Measurements from ENCODE around the gene HBG2.
"Not testable (repeated sequence)": the region's sequence is repeated elsewhere in the genome, so short reads cannot be mapped to it uniquely, and the experiment has no call there.

HBG2 gene

GRCh38 chr11:5267033-5267563 lies 12.5 kb upstream of the HBG2 start:
- Histone ChIP-seq H3K36me3 (ENCODE audit: low read depth) (no peaks in the 10 kb centered on the region), H3K4me1 (ENCODE audit: insufficient read depth, poor library complexity, severe bottlenecking) (no peaks in the 10 kb centered on the region), H3K27ac (ENCODE audit: poor library complexity, severe bottlenecking) (no peak overlapping the region), H3K9me3 (ENCODE audit: severe bottlenecking) (no peaks in the 10 kb centered on the region), H3K4me3 (ENCODE audit: severe bottlenecking) (no peak overlapping the region), H3K27me3 (ENCODE audit: insufficient read depth, poor library complexity, severe bottlenecking) (no peaks in the 10 kb centered on the region)
- TF ChIP-seq, protein P1, sequence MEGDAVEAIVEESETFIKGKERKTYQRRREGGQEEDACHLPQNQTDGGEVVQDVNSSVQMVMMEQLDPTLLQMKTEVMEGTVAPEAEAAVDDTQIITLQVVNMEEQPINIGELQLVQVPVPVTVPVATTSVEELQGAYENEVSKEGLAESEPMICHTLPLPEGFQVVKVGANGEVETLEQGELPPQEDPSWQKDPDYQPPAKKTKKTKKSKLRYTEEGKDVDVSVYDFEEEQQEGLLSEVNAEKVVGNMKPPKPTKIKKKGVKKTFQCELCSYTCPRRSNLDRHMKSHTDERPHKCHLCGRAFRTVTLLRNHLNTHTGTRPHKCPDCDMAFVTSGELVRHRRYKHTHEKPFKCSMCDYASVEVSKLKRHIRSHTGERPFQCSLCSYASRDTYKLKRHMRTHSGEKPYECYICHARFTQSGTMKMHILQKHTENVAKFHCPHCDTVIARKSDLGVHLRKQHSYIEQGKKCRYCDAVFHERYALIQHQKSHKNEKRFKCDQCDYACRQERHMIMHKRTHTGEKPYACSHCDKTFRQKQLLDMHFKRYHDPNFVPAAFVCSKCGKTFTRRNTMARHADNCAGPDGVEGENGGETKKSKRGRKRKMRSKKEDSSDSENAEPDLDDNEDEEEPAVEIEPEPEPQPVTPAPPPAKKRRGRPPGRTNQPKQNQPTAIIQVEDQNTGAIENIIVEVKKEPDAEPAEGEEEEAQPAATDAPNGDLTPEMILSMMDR (IDR thresholded peaks at IDR 0.05; ENCODE audit: poor library complexity, severe bottlenecking): no peak
- ATAC-seq (ENCODE audit: low read depth) (no peak), DNase-seq (ENCODE audit: low spot score) (no peak)

- TF ChIP-seq, protein P1 (IDR thresholded peaks at IDR 0.05; ENCODE audit: poor library complexity, severe bottlenecking): no peak
- H3K36me3 ChIP-seq (ENCODE audit: low read depth): no peaks in the 10 kb centered on the region
- no peaks in the 10 kb centered on the region for H3K27me3 ChIP-seq (ENCODE audit: insufficient read depth, poor library complexity, severe bottlenecking)
- H3K27ac ChIP-seq (ENCODE audit: poor library complexity, severe bottlenecking): no peak overlapping the region
- DNase-seq (ENCODE audit: low spot score) (no peak), ATAC-seq (ENCODE audit: low read depth) (no peak)
- no peak overlapping the region for H3K4me3 ChIP-seq (ENCODE audit: severe bottlenecking)
- no peaks in the 10 kb centered on the region for H3K9me3 ChIP-seq (ENCODE audit: severe bottlenecking)
- no peaks in the 10 kb centered on the region for H3K4me1 ChIP-seq (ENCODE audit: insufficient read depth, poor library complexity, severe bottlenecking)
These were observed 12.0 kb upstream of the HBG2 start for GRCh38 chr11:5266609-5267008.

GRCh38 chr11:5265832-5266231 lies 11.3 kb upstream of the HBG2 start:
- H3K27ac ChIP-seq (ENCODE audit: poor library complexity, severe bottlenecking): no peak overlapping the region
- DNase-seq (ENCODE audit: low spot score) (no peak), ATAC-seq (ENCODE audit: low read depth) (no peak)
- no peaks in the 10 kb centered on the region for H3K36me3 ChIP-seq (ENCODE audit: low read depth)
- H3K4me3 ChIP-seq (ENCODE audit: severe bottlenecking): no peak overlapping the region
- TF ChIP-seq, protein P1 (IDR thresholded peaks at IDR 0.05; ENCODE audit: poor library complexity, severe bottlenecking): no peak
- no peaks in the 10 kb centered on the region for H3K27me3 ChIP-seq (ENCODE audit: insufficient read depth, poor library complexity, severe bottlenecking)
- H3K4me1 ChIP-seq (ENCODE audit: insufficient read depth, poor library complexity, severe bottlenecking): no peaks in the 10 kb centered on the region
- no peaks in the 10 kb centered on the region for H3K9me3 ChIP-seq (ENCODE audit: severe bottlenecking)

GRCh38 chr11:5258543-5259262 lies 4.1 kb upstream of the HBG2 start:
- TF ChIP-seq, protein P1 (IDR thresholded peaks at IDR 0.05; ENCODE audit: poor library complexity, severe bottlenecking): no peak
- ATAC-seq (ENCODE audit: low read depth) (no peak), DNase-seq (ENCODE audit: low spot score) (no peak)
- H3K36me3 ChIP-seq (ENCODE audit: low read depth): no peaks in the 10 kb centered on the region
- H3K4me1 ChIP-seq (ENCODE audit: insufficient read depth, poor library complexity, severe bottlenecking): no peaks in the 10 kb centered on the region
- H3K27ac ChIP-seq (ENCODE audit: poor library complexity, severe bottlenecking): no peak overlapping the region
- H3K27me3 ChIP-seq (ENCODE audit: insufficient read depth, poor library complexity, severe bottlenecking): no peaks in the 10 kb centered on the region
- H3K9me3 ChIP-seq (ENCODE audit: severe bottlenecking): no peaks in the 10 kb centered on the region
- no peak overlapping the region for H3K4me3 ChIP-seq (ENCODE audit: severe bottlenecking)

DNA sequence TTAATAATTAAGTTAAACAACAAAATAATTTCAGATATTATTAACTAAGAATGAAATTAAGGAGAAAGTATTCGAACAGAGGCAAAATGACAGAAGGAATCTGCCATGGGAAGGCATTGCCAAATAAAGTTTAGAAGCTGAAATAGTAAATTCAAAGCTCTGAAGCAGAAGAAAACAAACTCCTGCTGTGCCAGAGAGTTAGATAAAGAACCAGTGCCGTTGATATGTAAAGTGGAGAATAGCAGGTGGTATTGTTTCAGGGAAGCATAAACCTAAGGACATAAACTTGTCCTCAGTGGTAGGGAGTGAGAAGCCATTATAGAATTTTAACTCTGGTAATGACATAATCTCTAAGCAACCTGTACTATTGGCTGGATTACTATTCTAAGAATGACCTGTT lies 2.7 kb upstream of the HBG2 start:
- no peaks in the 10 kb centered on the region for H3K9me3 ChIP-seq (ENCODE audit: severe bottlenecking)
- DNase-seq (ENCODE audit: low spot score): no peak
- ATAC-seq (ENCODE audit: low read depth): no peak
- no peaks in the 10 kb centered on the region for H3K4me1 ChIP-seq (ENCODE audit: insufficient read depth, poor library complexity, severe bottlenecking)
- TF ChIP-seq, protein P1 (IDR thresholded peaks at IDR 0.05; ENCODE audit: poor library complexity, severe bottlenecking): no peak
- no peak overlapping the region for H3K27ac ChIP-seq (ENCODE audit: poor library complexity, severe bottlenecking)
- no peak overlapping the region for H3K4me3 ChIP-seq (ENCODE audit: severe bottlenecking)
- H3K36me3 ChIP-seq (ENCODE audit: low read depth): no peaks in the 10 kb centered on the region
- no peaks in the 10 kb centered on the region for H3K27me3 ChIP-seq (ENCODE audit: insufficient read depth, poor library complexity, severe bottlenecking)

GRCh38 chr11:5254023-5254422 lies 558 bp downstream of the HBG2 start:
- DNase-seq (ENCODE audit: low spot score); H3K4me3 ChIP-seq (ENCODE audit: severe bottlenecking): not testable (repeated sequence)

DNA sequence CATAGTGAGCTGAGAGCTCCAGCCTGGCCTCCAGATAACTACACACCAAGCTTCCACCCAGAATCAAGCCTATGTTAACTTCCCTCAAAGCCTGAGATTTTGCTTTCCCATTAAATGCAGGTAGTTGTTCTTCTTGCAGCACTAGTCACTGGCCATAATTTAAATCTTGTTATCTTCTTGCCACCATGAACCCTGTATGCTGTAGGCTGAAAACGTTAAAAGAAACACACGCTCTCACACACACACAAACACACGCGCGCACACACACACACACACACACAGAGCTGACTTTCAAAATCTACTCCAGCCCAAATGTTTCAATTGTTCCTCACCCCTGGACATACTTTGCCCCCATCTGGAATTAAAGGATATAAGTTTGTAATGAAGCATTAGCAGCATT lies 1.1 kb downstream of the HBG2 start:
- H3K27ac ChIP-seq (ENCODE audit: poor library complexity, severe bottlenecking); H3K36me3 ChIP-seq (ENCODE audit: low read depth); H3K4me1 ChIP-seq (ENCODE audit: insufficient read depth, poor library complexity, severe bottlenecking); H3K9me3 ChIP-seq (ENCODE audit: severe bottlenecking); H3K4me3 ChIP-seq (ENCODE audit: severe bottlenecking); ATAC-seq (ENCODE audit: low read depth); DNase-seq (ENCODE audit: low spot score); H3K27me3 ChIP-seq (ENCODE audit: insufficient read depth, poor library complexity, severe bottlenecking): not testable (repeated sequence)

More at GRCh38 chr11:5254023-5254422, 558 bp downstream of the HBG2 start:
- not testable (repeated sequence) for H3K27me3 ChIP-seq (ENCODE audit: insufficient read depth, poor library complexity, severe bottlenecking); ATAC-seq (ENCODE audit: low read depth); H3K9me3 ChIP-seq (ENCODE audit: severe bottlenecking); H3K4me1 ChIP-seq (ENCODE audit: insufficient read depth, poor library complexity, severe bottlenecking); H3K27ac ChIP-seq (ENCODE audit: poor library complexity, severe bottlenecking); H3K36me3 ChIP-seq (ENCODE audit: low read depth)
